NCI-H226 (cell line): ENCODE results near the gene SOCS7.
A peak's percentile ranks its signal among the peaks of the same experiment; 100 is the strongest.
"Not testable (repeated sequence)": the region's sequence is repeated elsewhere in the genome, so short reads cannot be mapped to it uniquely, and the experiment has no call there.

Experiments
- DNase-seq: peaks from one replicate; pipeline ENCODE4 v3.0.0-alpha.2; 2015

Gene SOCS7

GRCh38 chr17:38421871-38422827 is 70.5 kb downstream of the SOCS7 start:
- DNase-seq = no peak

- peak; percentile 31 for DNase-seq
These were observed 72.8 kb downstream of the SOCS7 start for GRCh38 chr17:38424297-38424972.

DNA sequence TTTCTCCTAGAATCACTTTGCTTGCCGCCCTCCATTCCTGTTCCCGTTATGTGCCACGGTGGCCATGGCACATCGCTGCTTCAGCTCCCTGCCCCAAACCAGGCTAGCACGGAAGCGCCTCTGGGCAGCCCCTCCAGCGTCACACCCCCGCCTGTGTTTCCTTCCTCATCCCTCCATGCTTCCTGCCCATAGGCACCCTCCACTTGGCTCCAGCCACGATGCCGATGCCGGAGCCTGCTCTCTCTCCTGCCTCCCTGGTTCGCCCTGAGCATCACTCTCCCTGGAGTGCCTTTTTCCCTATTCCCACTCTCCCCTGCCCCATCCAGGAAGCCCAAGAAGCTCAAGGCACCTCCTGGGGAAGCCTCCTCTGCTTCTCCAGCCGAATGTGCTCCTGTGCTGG is 73.4 kb downstream of the SOCS7 start:
- DNase-seq = no peak

DNA sequence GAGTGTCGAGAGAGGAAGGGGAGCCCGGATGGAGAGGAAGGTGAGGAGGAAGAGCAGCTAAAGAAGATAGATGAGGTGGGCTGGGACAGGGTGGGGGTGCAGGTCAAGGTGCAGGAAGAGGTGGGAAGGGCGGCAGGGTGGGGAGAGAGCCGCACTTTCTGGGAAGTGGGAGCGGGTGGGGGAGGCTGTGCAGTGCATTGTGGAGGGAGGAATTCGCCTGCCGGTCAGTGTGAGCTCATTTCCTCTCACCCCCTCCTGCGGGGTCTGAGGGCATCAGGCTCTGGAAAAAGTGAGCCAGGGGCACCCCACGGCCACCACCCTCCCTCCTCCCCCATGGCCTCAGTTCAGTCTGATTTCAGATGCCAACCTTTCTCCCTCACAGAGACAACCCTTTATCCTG is 74.1 kb downstream of the SOCS7 start:
- peak; percentile 88 for DNase-seq

GRCh38 chr17:38426441-38426840 is 74.8 kb downstream of the SOCS7 start:
- DNase-seq = no peak

GRCh38 chr17:38427160-38427949 is 75.7 kb downstream of the SOCS7 start:
- DNase-seq = no peak

DNA sequence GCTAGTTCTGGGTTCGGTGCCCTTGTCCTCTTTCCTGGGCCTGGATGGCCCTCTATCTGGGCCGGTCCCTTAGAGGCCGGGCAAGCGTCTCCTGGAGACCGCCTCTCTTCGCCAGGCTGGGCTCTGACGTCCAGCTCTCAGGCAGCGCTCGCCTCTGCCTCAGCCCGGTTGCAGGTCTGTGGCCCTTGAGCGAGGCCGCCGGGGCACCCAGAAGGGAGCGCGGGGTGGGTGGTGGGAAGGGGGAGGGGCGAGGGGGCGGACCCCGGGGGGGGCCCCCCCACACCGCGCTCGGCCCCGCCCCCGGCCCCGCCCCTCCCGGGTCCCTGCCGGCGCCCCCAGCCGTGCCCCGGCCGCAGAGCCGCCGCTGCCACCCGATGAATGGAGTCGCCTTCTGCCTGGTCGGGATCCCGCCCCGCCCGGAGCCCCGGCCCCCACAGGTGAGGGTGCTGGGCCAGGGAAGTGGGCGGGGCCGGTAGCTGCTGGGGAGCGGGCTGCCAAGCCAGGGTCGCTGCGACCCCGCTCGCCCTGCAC is 76.5 kb downstream of the SOCS7 start, which contains the start of gene ARHGAP23:
TSS of gene ARHGAP23 (plus strand) at position 353 of the 531 bp plus-strand sequence. CDS start at position 375, 22 bp downstream.
- DNase-seq = peak; percentile 85

DNA sequence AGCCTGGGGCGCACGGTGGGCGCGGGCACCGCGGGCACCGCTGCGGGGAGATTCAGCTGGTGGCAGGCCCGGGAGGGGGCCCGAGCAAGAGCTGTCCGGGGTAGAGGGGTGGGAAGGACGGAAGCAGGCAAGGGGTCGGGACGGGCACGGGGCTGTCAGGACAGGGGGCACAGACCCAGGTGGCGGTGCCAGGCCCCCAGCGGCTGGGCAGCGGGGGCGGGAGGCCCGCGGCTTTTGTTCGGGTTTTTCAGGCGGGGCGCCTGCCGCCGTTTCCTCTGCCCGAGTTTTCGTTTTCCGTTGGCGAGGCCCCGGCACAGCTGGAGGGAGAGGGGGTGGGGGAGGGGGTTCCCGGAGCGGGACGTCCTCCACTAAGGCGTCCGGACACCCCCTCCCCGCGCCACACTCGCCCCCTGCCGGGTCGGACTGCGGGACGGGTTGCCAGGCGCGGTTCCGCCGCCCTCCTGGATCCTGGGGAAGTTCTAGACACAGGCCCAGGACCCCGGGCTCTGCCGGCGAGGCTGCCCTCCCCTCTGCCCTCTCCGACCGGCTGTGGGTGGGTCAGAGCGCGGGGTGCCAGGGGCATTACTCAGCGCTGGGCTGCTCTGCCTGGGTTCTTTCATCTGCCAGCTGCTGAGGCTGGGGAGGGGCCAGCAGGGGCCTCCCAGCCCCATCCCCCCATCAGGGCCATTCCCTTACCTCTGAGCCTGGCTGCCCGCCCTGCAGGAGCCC is 77.2 kb downstream of the SOCS7 start:
- DNase-seq = peak; percentile 82

DNA sequence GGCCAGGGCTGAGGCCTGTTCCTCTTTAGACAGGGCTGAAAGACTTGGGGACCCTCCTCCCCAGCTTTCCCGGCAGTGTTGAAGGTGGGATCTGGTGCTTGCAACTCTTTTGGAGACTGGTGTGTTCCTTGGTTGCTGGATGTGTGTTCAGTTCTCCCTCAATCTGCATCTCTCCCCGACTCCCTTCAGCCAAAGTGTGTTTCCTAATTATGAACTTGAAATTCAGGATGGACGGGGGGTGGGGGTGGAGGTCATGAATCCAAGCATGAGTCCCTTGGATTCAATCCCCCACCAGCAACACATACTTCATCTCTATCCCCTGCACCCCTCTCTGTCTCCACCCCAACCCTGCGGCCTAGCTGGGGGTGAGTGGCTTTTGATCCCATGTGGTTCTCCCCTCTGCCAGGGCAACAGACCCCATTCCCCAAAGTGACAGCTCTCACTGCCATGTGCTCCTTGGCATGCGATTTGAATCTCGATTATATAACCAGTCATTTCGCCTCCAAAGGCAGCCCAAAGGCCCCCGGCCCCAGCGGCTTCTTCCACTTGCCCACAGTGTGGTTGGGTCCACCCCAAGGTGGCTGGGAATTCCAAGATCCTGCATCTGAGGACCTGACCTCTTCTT is 77.9 kb downstream of the SOCS7 start:
- no peak for DNase-seq

DNA sequence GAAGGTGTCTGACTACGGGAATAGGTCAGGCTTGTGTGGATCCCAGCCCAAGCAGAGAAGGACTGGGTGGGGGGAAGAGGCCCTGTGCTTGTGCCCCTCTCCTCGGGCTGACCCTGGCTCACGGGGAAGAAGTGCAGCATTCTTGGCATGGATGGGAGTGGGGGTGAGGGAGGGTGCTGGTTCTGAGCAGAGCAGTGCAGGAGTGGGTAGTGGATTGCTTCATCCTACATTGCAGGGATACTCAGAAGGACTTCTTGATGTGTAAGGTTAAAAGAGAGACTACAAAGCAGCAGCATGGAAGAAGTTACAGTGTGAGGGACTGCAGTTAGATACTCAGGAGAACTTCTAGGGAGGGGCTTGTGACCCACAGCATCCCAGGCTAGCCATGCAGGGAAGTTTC is 78.7 kb downstream of the SOCS7 start:
- peak; percentile 61 for DNase-seq

DNA sequence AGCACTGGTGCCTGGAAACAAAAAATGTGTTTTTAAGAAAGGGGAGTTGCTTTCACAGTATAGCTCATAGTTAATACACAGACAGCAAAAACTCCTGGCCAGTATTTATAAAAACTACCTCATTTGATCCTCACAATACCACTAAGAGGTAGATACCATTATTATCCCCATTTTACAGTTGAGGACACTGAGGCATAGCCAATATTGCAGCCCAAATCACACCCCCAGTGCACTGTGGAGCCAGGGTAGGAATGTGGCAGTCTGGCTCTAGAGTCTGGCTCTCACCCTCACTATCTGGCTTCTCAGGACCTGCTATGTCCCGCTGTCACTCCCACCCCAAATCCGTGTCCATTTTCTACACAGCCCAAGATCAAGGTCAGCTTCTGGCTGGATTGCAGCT is 79.2 kb downstream of the SOCS7 start:
- DNase-seq = no peak

DNA sequence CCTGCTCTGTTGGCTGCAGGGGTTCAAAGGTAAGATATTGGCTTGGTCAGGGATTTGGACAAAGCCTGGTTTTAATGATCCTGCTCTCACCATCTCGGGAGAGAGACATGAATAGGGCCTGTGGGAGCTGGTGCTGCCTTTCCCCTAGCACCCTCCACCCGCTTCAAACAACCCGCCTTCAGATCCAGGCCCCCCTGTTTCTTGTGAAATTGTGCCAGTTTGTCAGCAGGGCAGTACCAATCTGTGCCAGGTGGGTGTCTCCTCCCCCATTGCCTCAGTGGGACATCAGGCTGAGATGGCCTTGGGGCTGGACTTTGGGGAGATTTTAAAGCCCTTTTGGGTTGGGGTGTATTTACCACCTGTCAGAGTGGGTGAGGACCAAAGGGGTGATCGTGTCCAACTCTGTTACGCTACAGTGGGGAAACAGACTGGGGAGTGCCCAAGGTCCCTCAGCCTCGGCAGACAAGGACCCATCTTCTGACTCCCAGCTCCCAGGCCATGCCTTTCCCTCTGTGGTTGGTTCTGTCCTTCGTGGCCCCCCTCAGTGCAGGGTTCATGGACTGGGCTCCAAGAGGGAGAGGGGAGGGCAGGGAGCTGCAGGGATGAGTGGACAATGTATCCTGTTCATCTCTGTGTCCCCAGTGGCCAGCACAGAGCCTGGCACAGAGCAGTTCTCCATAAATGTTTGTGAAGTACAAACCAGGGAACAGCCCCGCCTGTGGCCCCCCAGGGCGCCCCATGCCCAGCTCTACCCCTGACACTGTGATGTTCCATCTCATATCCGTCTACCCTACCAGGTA is 79.9 kb downstream of the SOCS7 start:
- DNase-seq = no peak

GRCh38 chr17:38434178-38434665 is 82.6 kb downstream of the SOCS7 start:
- DNase-seq = no peak

GRCh38 chr17:38435795-38436194 is 84.2 kb downstream of the SOCS7 start:
- DNase-seq = no peak

DNA sequence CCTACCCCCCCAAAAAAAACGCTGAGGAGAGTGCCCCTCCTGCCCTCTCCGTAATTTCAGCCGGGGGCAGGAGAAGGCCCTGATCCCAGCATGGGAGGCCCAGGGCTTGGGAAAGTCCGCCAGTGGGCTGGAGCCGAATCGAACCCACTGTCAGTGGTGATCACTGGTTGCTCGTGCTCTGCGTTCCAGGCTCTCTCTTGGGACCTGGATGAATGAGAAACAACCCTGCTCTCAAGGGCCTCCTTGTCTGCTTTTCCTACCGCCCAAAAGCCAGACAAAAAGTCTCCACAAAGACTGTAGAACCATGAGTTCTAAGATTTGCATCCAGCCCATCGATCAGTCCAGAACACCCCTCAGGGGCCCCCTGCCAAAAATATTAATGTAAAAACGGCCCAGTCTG is 84.7 kb downstream of the SOCS7 start:
- no peak for DNase-seq

DNA sequence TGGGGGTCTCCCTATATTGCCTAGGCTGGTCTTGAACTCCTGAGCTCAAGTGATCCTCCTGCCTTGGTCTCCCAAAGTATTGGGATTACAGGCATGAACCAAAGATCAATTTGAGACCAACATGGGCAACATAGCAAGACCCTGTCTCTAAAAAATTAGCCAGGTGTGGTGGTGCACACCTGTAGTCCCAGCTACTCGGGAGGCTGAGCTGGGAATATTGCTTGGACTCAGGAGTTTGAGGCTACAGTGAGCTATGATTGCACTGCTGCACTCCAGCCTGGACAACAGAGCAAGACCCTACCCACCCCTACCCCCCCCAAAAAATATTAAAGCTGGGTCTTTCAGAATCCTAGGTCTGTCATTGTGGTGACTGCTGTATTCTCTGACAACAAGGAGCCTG is 85.7 kb downstream of the SOCS7 start:
- DNase-seq = not testable (repeated sequence)

DNA sequence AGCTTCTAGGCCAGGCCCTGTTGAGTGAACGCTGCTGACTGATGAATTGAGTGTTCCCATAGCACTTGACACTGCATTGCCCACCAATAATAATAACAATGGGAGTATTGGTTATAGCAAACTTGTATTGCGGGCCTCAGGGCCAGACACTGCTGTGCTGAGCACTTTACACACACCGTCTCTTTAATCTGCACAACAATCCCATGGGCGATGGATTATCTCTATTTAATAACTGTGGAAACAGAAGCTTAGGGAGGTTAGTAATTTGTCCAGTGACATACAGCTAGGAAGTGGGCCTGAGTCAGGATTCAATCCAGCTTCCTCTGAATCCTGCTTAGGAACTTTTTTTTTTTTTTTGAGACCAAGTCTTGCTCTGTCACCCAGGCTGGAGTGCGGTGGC is 87.8 kb downstream of the SOCS7 start:
- no peak for DNase-seq

DNA sequence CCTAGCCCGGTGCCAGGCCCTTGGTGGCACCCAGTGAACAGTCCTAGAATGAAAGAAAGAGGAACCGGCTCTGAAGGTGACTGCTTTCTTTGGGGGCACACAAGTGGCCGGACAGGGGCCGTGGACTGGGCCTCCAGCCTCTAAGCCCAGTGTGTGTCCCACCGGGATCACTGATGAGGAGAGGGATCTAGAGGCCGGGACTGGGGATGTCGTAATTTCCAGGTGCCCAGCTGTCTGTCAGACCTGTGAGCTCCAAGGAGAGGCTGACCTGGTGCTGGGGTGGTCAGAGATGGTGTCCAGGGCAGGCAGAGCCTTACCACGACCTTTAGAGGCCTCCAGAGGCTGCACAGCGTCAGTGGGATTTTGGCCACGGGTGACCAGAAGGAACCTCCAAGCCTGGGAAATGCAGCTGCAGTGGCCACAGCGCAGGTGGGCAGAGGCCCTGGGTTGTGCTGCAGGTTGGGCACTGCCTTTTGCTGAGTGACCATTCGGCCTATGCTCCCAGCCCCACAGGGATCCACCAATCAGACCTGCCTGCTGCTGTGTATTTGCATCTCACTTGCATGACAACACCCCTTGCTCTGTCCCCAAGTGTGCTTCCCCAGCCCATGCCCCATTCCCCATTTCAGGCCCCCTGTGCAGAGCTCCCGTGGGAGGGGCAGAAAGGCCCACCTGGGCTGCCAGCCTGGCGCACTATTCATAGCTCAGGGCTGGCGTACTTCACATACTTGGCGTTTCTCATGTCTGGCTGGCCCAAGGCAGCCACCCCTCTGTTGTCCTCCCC is 89.2 kb downstream of the SOCS7 start:
- no peak for DNase-seq

DNA sequence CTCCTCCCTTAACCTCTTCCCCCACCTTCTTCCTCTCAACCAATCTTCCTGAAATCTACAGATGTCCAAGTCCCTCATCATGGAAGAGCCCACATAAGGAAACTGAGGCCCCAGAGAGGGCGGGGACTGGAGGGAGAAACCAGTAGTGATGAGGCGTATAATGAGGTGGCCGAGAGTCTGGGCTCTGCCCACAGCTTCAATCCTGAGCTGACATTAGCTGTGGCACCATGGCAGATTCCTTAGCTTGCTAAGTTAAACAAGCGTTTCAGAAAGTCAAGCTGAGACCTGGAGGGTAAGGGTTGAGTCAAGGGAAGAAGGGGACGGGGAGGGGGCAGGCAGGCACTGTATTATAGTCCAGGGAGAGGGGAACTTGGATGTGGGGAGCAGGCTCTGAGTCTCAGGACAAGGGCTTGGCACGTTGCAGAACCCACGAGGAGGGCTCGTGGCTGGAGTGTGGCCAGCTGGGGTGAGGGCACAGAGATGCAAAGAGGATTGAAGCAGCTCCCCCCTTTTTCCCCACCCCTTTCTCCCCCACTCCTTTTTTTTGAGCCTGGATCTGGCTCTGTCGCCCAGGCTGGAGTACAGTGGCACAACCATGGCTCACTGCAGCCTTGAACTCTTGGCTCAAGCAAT is 89.9 kb downstream of the SOCS7 start:
- no peak for DNase-seq
